ENCODE data around the gene KLHDC1. TPM values are rescaled to one million over a fixed set of nuclear protein-coding genes. Genes with fewer than 3 reads are reported as not detected.
"Not testable (repeated sequence)": the region's sequence is repeated elsewhere in the genome, so short reads cannot be mapped to it uniquely, and the experiment has no call there.

The KLHDC1 gene
- total and polyA plus RNA-seq, 7 donors, result 0.46 to 19.1 (median 11.4) TPM

DNA sequence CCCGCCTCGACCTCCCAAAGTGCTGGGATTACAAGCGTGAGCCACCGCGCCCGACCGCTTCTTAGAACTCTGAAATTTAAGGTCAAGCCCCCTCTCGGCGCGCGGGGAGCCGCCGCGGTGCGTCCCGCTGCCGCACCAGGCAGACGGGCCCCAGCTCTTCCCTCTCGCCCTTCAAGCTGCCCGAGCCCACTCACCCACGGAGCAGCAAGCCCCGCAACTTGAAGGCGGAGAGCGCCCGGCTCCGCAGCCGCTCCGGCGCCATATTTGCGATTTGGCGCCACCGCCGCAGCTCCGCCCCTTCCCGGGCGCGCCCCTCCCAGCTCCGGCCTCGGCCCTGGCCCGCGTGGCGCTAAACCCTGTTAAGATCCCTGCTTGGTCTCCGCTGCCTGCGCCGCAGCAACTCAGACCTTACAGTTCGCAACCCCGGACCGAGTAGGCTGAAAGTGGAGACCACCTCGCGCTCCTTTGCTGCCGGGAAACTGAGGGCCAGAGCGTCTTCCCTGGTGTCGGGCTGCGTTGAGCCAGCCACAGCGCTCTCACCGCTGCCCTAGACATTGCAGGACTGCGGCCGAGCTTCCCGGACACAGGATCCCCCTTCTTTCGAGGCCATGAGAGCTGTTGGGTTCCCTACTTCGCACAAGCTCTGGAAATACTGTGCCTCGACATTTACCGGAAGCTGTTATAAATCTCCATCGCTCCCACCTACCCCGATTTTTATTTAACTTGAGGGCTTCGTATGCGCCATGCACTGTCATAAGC is 4.8 kb upstream of the KLHDC1 start, which contains the start of gene POLE2:
Gene POLE2 (minus strand): TSS at position 273 of the 759 bp plus-strand sequence. CDS start 11 bp downstream, at position 262.
- WGBS, 2 donors, result 6 to 12% methylated on average over 67 of the region's 67 CpGs
- DNase-seq, result peak; percentile 81
- H3K27ac ChIP-seq, result peak within 1 kb of the TSS; percentile 76 to 84 (median 80)
- peak within 1 kb of the TSS; percentile 56 to 74 (median 58) for H3K4me3 ChIP-seq
- no peaks in the 10 kb centered on the region for H3K9me3 ChIP-seq
- H3K4me1 ChIP-seq, result peaks cover 0 to 14% (median 7%) of the 10 kb centered on the region in 4 donors
- peak in 3 of 4 donors; percentile 19 to 53 (median 52) for TF ChIP-seq POLR2AphosphoS5 (IDR thresholded peaks at IDR 0.05)
- no peak for TF ChIP-seq POLR2A (IDR thresholded peaks at IDR 0.05)
- no peak for TF ChIP-seq EP300 (IDR thresholded peaks at IDR 0.05)
- TF ChIP-seq, protein P1, sequence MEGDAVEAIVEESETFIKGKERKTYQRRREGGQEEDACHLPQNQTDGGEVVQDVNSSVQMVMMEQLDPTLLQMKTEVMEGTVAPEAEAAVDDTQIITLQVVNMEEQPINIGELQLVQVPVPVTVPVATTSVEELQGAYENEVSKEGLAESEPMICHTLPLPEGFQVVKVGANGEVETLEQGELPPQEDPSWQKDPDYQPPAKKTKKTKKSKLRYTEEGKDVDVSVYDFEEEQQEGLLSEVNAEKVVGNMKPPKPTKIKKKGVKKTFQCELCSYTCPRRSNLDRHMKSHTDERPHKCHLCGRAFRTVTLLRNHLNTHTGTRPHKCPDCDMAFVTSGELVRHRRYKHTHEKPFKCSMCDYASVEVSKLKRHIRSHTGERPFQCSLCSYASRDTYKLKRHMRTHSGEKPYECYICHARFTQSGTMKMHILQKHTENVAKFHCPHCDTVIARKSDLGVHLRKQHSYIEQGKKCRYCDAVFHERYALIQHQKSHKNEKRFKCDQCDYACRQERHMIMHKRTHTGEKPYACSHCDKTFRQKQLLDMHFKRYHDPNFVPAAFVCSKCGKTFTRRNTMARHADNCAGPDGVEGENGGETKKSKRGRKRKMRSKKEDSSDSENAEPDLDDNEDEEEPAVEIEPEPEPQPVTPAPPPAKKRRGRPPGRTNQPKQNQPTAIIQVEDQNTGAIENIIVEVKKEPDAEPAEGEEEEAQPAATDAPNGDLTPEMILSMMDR (IDR thresholded peaks at IDR 0.05), result no peak
- H3K27me3 ChIP-seq, result no peaks in the 10 kb centered on the region
- intact Hi-C loops (cut with DNase I), result no loop called here
- no peaks in the 10 kb centered on the region for H3K36me3 ChIP-seq

DNA sequence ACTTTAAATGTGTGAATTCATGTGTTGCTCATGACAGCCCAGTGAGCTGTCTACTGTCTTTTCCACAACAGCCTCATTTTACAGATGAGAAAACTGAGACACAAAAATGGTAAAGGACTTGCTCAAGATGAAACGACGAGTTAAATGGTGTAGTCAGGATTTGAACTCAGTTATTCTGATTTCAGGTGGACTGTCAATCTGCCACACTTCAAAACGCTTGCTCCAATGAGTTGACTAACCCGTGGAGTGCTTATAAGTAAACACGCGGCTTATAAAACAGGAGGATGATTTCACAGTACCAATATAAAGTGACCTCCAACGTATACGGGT is 4.3 kb upstream of the KLHDC1 start:
- Histone ChIP-seq H3K4me1 (peaks cover 0 to 14% (median 7%) of the 10 kb centered on the region in 4 donors), H3K9me3 (no peaks in the 10 kb centered on the region), H3K36me3 (no peaks in the 10 kb centered on the region), H3K27me3 (no peaks in the 10 kb centered on the region), H3K27ac (peak overlapping the region; percentile 76 to 84 (median 80)), H3K4me3 (peak overlapping the region in 3 of 4 donors; percentile 56 to 74 (median 60))
- no peak for TF ChIP-seq POLR2AphosphoS5 (IDR thresholded peaks at IDR 0.05)
- no peak for TF ChIP-seq POLR2A (IDR thresholded peaks at IDR 0.05)
- TF ChIP-seq EP300 (IDR thresholded peaks at IDR 0.05), result no peak
- TF ChIP-seq, protein P1 (IDR thresholded peaks at IDR 0.05), result no peak
- intact Hi-C loops (cut with DNase I), result no loop called here
- no peak for DNase-seq
- 90% methylated on average over 8 of the region's 8 CpGs for WGBS, 2 donors

DNA sequence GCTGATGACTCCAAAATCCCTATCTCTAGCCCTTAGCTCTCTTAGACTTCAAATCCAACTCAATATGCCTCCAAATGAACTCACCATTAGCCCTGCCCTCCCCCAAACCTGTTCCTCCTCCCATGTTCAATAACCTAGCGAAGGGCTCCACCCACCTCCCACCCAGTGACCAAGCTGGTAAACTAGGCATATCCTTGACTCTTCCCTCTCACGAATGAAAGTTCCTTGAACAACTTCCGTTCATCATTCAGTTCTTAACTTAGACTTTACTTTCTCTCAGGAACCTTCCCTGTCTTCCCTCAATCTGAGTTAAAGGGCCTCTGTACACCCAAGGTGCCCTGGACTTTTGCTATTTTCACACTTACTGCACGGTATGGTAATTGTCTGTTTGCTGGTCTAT is 1.9 kb upstream of the KLHDC1 start:
- Histone ChIP-seq H3K27ac (no peak overlapping the region), H3K9me3 (no peaks in the 10 kb centered on the region), H3K4me3 (no peak overlapping the region), H3K36me3 (no peaks in the 10 kb centered on the region), H3K27me3 (no peaks in the 10 kb centered on the region), H3K4me1 (peaks cover 0 to 25% (median 18%) of the 10 kb centered on the region in 4 donors)
- WGBS, 2 donors, result 64 to 77% methylated on average over 4 of the region's 4 CpGs
- TF ChIP-seq, protein P1 (IDR thresholded peaks at IDR 0.05), result no peak
- no peak for TF ChIP-seq EP300 (IDR thresholded peaks at IDR 0.05)
- no peak for DNase-seq
- intact Hi-C loops (cut with DNase I), result no loop called here

DNA sequence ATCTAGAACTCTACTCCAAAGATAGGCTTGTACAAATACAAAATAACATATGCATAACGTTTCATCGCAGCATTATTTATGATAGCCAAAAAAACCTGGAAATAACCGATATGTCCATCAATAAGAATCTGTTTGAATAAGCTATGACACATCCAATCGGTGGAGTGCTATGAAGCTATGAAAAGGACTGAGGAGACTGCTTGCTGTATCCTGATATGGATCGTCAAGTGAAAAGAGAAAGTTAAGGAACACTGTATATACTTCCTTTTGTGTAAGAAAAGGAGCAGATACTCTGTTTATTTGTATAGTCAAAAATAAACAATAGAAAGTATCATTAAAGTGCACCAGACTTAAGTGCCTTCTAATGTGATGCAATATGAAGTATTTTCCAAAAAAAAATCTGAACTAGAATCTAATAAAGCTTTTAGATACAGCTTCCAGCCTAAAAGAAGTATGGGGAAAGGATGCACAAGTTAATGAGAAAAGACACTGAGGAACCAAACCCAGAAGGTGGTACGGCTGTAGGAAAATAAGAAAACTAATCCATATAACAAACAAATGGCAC is 645 bp upstream of the KLHDC1 start:
- intact Hi-C loops (cut with DNase I), result loop anchor here (2.0 kb wide), 2 partner anchors 57 to 75 kb away; partner anchors contain the start of gene DNAAF2
- peak overlapping the region; percentile 91 to 99 (median 96) for H3K27ac ChIP-seq
- peaks cover 0 to 25% (median 18%) of the 10 kb centered on the region in 4 donors for H3K4me1 ChIP-seq
- DNase-seq, result no peak
- WGBS, 2 donors, result 48 to 64% methylated on average over 6 of the region's 6 CpGs
- H3K36me3 ChIP-seq, result no peaks in the 10 kb centered on the region
- no peaks in the 10 kb centered on the region for H3K9me3 ChIP-seq
- no peak for TF ChIP-seq POLR2A (IDR thresholded peaks at IDR 0.05)
- no peak for TF ChIP-seq POLR2AphosphoS5 (IDR thresholded peaks at IDR 0.05)
- TF ChIP-seq, protein P1 (IDR thresholded peaks at IDR 0.05), result no peak
- no peak for TF ChIP-seq EP300 (IDR thresholded peaks at IDR 0.05)
- peak overlapping the region; percentile 56 to 81 (median 66) for H3K4me3 ChIP-seq
- no peaks in the 10 kb centered on the region for H3K27me3 ChIP-seq

DNA sequence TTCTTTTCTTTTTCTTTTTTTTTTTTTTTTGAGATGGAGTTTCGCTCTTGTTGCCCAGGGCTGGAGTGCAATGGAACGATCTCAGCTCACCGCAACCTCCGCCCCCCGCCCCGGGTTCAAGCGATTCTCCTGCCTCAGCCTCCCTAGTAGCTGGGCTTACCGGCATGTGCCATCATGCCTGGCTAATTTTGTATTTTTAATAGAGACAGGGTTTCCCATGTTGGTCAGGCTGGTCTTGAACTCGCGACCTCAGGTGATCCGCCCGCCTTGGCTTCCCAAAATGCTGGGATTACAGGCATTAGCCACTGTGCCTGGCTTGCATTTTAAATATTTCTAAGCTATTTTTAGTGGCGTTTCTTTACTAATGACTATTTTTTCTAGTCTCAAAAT is 810 bp downstream of the KLHDC1 start:
- intact Hi-C loops (cut with DNase I), result loop anchor here (2.0 kb wide), 2 partner anchors 59 to 73 kb away; partner anchors contain the start of gene DNAAF2
- WGBS, 2 donors, result 10 to 14% methylated on average over 13 of the region's 13 CpGs
- Histone ChIP-seq H3K4me1 (peaks cover 0 to 15% (median 12%) of the 10 kb centered on the region in 4 donors), H3K4me3 (peak overlapping the region; percentile 56 to 81 (median 66)), H3K27ac (peak overlapping the region; percentile 91 to 99 (median 96))
- H3K27me3 ChIP-seq, H3K36me3 ChIP-seq, DNase-seq, H3K9me3 ChIP-seq: not testable (repeated sequence)
